Tibial artery (tissue), 4 donors: Measurements from ENCODE around the gene PAN3.

ENCODE experiments used
- DNase-seq, 2 donors: peaks; one replicate each; pipeline ENCODE4 v3.0.0-alpha.2; 2019
- H3K27ac ChIP-seq, 2 donors: fragments of 200-600 bp; sonication (generic) in 1 of 2; 1 replicate in 1 of 2; 2 replicates in 1 of 2; pipeline ENCODE4 v1.5.1; 2018 to 2019; ENCODE audit warnings: mild to moderate bottlenecking in 1 of 2
- H3K27me3 ChIP-seq, 2 donors: fragments of 200-600 bp; sonication (generic) in 1 of 2; one replicate each; pipeline versions ENCODE4 v1.5.1 to v1.6.0; 2016 to 2019
- H3K36me3 ChIP-seq, 3 donors: fragments of 200-600 bp; sonication (generic) in 2 of 3; one replicate each; pipeline ENCODE4 v1.5.1; 2016 to 2019; ENCODE audit warnings: mild to moderate bottlenecking in 2 of 3
- H3K4me1 ChIP-seq, 4 donors: fragments of 200-600 bp; sonication (generic) in 2 of 4; 1 replicate in 3 of 4; 2 replicates in 1 of 4; pipeline ENCODE4 v1.5.1; 2016 to 2019
- H3K4me3 ChIP-seq, 2 donors: fragments of 200-600 bp; sonication (generic) in 1 of 2; 1 replicate in 1 of 2; 2 replicates in 1 of 2; pipeline ENCODE4 v1.5.1; 2018 to 2019; ENCODE audit warnings: mild to moderate bottlenecking in 2 of 2
- H3K9me3 ChIP-seq, 3 donors: fragments of 200-600 bp; sonication (generic) in 1 of 3; one replicate each; pipeline ENCODE4 v1.5.1; 2016 to 2019
- intact Hi-C: fragments of 100-400 bp; cut with DNase I; formaldehyde crosslinking; loops from one replicate; pipeline ENCODE4 v1.15.0; 2023; ENCODE audit warnings: low total_unique reads
- TF ChIP-seq, protein P1 (sequence below), 2 experiments: fragments of 200-600 bp in 1 of 2; fragments of 450-650 bp in 1 of 2; IDR thresholded peaks; one replicate each; pipeline ENCODE4 v1.5.1; 2017 to 2019; ENCODE audit warnings: antibody characterized with exemption in 2 of 2, mild to moderate bottlenecking in 1 of 2, moderate library complexity in 1 of 2

Gene PAN3

DNA sequence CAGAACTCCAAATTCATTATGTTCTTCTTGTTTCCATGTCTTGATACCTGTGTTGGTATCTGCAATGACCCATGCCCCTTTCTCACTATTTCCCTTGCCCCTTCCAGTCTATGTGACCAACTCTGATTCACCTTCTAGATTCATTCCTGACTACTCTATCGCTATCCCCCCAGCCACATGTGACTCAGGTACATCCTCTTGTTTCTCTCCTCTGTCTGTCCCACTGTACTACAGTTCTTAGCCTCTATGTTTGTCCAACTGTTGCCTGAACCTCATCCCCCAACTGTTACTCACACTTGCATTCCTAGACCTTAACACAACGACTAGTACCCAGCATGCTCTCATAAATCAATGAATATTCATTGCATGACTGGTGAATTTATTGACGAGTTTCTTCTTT, 27.9 kb upstream of the PAN3 start:
- H3K36me3 ChIP-seq, result no peaks in the 10 kb centered on the region
- TF ChIP-seq, protein P1, sequence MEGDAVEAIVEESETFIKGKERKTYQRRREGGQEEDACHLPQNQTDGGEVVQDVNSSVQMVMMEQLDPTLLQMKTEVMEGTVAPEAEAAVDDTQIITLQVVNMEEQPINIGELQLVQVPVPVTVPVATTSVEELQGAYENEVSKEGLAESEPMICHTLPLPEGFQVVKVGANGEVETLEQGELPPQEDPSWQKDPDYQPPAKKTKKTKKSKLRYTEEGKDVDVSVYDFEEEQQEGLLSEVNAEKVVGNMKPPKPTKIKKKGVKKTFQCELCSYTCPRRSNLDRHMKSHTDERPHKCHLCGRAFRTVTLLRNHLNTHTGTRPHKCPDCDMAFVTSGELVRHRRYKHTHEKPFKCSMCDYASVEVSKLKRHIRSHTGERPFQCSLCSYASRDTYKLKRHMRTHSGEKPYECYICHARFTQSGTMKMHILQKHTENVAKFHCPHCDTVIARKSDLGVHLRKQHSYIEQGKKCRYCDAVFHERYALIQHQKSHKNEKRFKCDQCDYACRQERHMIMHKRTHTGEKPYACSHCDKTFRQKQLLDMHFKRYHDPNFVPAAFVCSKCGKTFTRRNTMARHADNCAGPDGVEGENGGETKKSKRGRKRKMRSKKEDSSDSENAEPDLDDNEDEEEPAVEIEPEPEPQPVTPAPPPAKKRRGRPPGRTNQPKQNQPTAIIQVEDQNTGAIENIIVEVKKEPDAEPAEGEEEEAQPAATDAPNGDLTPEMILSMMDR (IDR thresholded peaks at IDR 0.05), result no peak

DNA sequence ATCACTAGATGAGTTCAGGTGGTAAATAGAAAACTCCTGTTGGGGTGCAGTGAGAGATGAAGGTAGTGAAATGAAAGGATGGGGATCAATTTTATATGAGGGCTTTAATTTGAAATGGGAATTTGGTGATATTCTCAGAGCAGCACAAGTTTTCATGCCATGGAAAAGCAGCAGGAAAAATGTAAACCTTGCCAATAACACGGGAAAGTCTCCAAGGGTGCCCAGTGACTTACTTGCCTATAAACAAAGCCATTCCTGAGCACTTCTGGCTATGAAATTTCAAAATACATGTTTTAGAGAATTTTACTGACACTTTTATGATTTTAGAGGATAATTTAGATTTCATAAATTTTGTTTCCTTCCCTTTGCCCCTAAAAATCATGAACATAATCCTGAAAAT, 21.6 kb upstream of the PAN3 start:
- Histone ChIP-seq H3K27me3 (peaks cover 0 to 5% of the 10 kb centered on the region in 2 donors), H3K27ac (no peak overlapping the region), H3K36me3 (no peaks in the 10 kb centered on the region), H3K4me3 (no peak overlapping the region), H3K9me3 (no peaks in the 10 kb centered on the region), H3K4me1 (no peaks in the 10 kb centered on the region)
- intact Hi-C loops, result no loop called here
- TF ChIP-seq, protein P1 (IDR thresholded peaks at IDR 0.05), result no peak
- DNase-seq, result no peak

More for the DNA sequence above, 27.9 kb upstream of the PAN3 start:
- no peak overlapping the region for H3K27ac ChIP-seq
- H3K27me3 ChIP-seq, result peaks cover 0 to 2% of the 10 kb centered on the region in 2 donors
- intact Hi-C loops, result no loop called here
- no peaks in the 10 kb centered on the region for H3K9me3 ChIP-seq
- no peak for DNase-seq
- H3K4me3 ChIP-seq, result no peak overlapping the region
- no peaks in the 10 kb centered on the region for H3K4me1 ChIP-seq

DNA sequence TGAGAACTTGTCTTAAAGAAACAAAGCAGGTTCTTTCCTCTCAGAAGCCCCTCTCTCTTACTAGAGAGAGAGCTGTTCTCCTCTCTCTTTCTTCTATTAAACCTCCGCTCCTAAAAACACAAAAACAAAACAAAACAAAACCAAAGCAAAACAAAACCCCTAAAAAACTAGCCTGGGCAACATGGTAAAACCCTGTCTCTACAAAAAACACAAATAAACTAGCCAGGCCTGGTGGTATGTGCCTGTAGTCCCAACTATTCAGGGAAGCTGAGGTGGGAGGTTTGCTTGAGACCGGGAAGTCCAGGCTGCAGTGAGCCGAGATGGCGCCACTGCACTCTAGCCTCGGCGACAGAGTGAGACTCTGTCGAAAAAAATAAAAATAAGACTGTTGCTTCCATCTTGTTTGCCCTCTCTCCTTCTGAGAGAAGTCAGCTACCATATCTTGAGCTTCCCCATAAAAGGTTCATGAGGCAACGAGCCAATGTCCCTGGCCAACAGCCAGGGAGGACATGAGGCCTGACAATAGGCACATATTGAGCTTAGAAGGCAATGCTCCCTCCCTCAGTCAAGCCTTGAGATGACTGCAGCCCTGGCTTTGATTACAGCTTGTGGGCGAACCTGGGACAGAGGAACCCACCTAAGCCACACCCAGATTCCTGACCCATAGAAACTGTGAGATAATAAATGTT, 20.5 kb upstream of the PAN3 start:
- no peaks in the 10 kb centered on the region for H3K4me1 ChIP-seq
- no peak overlapping the region for H3K27ac ChIP-seq
- TF ChIP-seq, protein P1 (IDR thresholded peaks at IDR 0.05), result no peak
- intact Hi-C loops, result no loop called here
- H3K27me3 ChIP-seq, result peaks cover 0 to 10% of the 10 kb centered on the region in 2 donors
- no peaks in the 10 kb centered on the region for H3K9me3 ChIP-seq
- H3K36me3 ChIP-seq, result no peaks in the 10 kb centered on the region
- H3K4me3 ChIP-seq, result no peak overlapping the region
- peak in 1 of 2 donors; percentile 60 for DNase-seq

GRCh38 chr13:28120317-28120716, 18.0 kb upstream of the PAN3 start:
- Histone ChIP-seq H3K27ac (no peak overlapping the region), H3K9me3 (no peaks in the 10 kb centered on the region), H3K27me3 (peaks cover 0 to 16% of the 10 kb centered on the region in 2 donors), H3K4me1 (no peaks in the 10 kb centered on the region), H3K36me3 (no peaks in the 10 kb centered on the region), H3K4me3 (no peak overlapping the region)
- TF ChIP-seq, protein P1 (IDR thresholded peaks at IDR 0.05), result no peak
- no peak for DNase-seq
- intact Hi-C loops, result no loop called here

DNA sequence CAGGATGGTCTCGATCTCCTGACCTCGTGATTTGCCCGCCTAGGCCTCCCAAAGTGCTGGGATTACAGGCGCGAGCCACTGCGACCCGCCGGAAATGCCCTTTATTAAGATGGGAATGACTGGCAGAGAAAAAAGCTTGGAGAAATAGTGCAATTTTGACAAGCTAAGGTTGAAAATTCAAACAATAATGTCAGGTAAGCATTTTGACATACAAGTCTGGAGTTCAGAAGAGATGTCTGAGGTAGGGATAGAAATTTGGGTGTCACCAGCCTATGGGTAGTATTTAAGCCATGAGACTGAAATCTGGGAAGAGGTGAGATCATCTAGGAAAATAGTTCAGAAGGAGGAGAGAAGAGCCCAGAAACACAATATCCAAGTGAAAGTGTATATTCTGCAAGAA, 17.1 kb upstream of the PAN3 start:
- TF ChIP-seq, protein P1 (IDR thresholded peaks at IDR 0.05), result no peak
- H3K9me3 ChIP-seq, result no peaks in the 10 kb centered on the region
- no peak overlapping the region for H3K27ac ChIP-seq
- no peak for DNase-seq
- no peak overlapping the region for H3K4me3 ChIP-seq
- peaks cover 0 to 16% of the 10 kb centered on the region in 2 donors for H3K27me3 ChIP-seq
- intact Hi-C loops, result no loop called here
- no peaks in the 10 kb centered on the region for H3K4me1 ChIP-seq
- no peaks in the 10 kb centered on the region for H3K36me3 ChIP-seq
